Transverse colon (tissue), 3 donors: ENCODE measurements around the gene TSPYL6.

Experiments
- CTCF ChIP-seq, 5 experiments: fragments of 200-600 bp in 3 of 5; fragments of 450-650 bp in 2 of 5; sonication (generic) in 3 of 5; IDR thresholded peaks; 1 replicate in 2 of 5; 2 replicates in 3 of 5; pipeline ENCODE4 v1.5.1; 2016 to 2017; ENCODE audit warnings: antibody characterized with exemption in 5 of 5, inconsistent platforms in 3 of 5, mild to moderate bottlenecking in 2 of 5, moderate library complexity in 1 of 5
- POLR2A ChIP-seq: fragments of 450-650 bp; IDR thresholded peaks from one replicate; pipeline ENCODE4 v1.6.1; 2016; ENCODE audit warnings: antibody characterized with exemption, mild to moderate bottlenecking, moderate library complexity

- no peak for TF ChIP-seq CTCF (IDR thresholded peaks at IDR 0.05)
- no peak for TF ChIP-seq POLR2A
Observed at GRCh38 chr2:54298514-54298913, 42.5 kb upstream of the TSPYL6 start.
